G401 (cell line): ENCODE results near the gene COL9A3. TPM values are rescaled to one million over a fixed set of nuclear protein-coding genes. Genes with fewer than 3 reads are reported as not detected.

Experiments
- DNase-seq: peaks from one replicate; pipeline ENCODE4 v3.0.0-alpha.2; 2015; ENCODE audit warnings: low spot score
- in situ Hi-C: cut with HindIII; loops from 2 replicates; pipeline ENCODE4 v1.10.0; 2016; ENCODE audit warnings: low sequenced_read_pairs, mixed read lengths
- total RNA-seq: library from RNA; depleted of rRNA; stranded (reverse); fragments of >200 nt; shearing (Covaris generic); gene quantifications from 2 replicates; pipeline ENCODE4 v1.2.3, GENCODE V29; 2014

Gene COL9A3
- total RNA-seq, 1 experiment from 2014 or later: 8.6 TPM

DNA sequence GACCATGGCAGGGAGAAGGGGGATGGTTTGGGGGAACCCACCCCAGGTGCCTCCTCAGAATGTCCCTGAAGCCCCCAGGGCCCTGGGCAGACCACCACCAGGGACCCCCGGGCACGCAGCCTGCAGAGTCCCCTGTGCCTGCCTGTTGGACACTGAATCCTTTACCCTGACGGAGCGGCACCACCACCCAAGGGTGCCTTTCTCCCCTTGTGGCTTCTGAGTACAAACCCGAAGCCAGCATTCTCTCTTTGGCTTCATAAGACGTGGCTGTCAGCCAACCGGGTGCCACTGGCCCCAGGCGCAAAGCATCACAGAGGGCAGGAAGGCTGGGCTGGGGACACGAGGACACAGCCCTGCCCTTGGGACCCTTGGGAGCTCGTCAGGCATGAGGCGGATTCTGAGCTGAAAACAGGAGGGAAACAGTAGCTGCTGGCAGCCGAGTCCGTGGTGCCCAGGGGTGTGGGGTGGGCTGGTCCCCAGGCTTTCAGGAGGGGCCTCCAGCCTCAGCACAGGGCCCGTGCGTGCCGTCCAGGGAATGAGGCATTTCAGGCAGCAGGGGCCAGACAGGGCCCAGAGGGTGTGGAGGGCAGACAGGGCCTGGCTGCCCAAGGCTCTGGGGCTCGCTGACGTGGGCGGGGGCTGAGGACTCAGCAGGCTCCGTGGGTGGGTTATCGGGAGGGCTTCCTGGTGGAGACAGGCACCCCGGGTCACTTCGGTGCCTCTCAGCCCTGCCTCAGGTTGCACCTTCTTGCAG lies 3.5 kb downstream of the COL9A3 start:
- no peak for DNase-seq
- in situ Hi-C loops: no loop called here

DNA sequence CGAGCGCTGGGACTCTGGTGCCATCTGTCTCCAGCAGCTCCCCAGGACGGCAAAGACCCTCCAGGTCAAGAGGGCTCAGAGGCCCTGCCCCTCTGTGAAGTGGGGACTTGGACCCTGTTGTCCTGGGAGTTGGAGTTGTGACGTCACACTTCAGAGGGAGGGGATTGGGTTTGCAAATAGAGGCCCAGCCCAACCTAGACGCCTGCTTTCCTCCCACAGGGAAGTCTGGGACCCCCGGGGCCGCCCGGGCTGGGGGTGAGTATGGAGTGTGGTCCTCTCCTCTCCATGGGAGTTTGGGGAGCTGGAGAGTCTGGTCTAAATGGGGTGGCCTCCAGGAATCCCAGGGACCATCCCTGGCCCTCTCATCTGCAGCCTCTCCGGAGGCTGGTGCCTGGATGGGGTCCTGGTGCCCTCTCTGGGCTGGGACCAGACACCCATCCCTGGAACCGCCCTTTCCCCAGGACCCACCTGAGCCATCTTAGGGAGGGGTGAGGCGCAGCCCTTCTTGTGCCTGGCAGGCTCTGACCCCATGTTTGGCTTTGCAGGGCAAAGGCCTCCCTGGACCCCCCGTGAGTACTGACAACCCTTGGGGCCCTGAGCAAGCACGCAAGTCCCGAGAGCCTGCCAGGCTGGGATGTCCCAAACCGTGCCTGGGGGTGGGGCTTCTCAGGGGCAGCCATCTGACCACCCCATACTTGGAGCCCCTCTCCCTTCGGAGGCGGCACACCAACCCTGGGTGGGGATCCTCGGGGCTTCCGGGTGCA lies 4.3 kb downstream of the COL9A3 start:
- in situ Hi-C loops: no loop called here
- DNase-seq: no peak

DNA sequence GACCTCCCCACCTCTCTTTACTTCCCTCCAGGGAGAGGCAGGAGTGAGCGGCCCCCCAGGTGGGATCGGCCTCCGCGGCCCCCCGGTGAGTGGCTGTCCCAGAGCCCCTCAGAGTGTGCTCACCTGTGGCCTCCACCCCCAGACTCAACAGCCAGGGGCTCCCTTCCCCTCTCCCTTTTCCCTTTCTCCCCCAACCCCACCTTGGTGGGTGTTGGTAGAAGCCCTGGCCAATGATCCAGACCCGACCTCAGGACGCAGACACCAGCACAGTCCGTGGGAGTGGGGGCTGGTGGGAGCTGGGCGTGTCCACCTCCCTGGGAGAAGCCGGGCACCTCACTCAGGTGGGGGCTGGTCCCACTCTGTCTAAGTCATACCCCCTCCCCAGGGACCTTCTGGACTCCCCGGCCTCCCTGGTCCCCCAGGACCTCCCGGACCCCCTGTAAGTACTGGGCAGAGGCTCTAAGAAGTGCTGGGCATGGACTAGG lies 4.9 kb downstream of the COL9A3 start:
- in situ Hi-C loops: no loop called here
- DNase-seq: no peak

DNA sequence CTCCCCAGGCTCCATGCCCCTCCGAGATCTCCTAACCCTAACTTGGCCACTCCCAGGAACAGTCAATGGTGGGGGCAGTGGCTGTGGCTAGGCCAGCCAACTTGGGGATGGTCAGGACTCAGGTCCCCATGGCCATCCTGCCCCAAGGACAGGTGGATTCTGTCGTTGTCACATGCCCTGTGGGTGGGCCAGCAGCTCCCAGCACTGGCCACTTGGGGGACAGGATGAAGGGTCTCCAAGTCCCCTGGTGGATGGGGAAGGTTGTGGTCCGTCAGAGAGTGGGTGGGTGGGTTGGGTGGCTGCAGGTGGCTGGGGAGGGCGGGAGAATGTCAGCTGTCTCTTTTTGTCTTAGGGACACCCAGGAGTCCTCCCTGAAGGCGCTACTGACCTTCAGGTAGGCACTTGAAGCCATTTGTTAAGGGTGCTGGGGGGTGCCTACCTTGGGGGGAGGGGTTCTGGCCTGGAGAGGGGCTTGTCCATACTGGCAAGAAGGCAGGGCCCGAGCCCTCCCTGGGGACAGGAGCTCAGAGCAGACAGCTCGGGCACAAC lies 5.5 kb downstream of the COL9A3 start:
- no peak for DNase-seq
- in situ Hi-C loops: no loop called here

DNA sequence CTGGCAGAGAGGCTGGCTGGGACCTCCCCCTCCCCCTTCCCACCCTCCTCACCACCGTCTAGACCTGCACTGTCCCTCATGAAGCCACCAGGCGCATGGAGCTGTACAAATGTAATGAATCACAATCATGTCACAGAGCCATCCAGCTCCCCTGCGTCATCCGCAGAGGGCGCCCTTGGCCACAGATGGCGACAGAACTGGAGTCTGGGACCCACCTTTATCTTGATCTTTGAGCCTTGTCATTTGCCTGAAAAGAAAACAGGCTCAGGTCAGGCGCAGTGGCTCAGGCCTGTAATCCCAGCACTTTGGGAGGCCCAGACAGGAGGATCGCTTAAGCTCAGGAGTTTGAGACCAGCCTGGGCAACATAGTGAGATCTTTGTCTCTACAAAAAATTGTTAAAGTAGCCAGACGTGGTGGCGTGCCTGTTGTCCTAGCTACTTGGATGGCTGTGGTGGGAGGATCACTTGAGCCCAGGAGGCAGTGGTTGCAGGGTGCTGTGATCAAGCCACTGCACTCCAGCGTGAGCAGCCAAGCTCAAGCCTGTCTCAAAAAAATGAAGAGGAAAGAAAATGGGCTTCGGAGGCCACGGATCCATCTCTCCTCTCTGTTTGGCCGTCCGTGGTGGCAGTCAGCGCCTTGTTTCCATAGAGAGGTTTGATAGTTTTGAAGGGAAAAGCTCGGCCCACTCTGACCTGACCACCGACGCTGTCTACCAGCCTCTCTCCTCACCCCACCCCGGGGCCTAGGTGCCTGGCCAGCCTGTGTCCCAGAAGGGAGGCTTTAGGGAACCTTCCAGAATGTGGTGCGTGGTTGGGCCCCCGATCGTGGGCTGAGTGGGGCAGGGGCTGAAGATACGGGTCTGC lies 6.2 kb downstream of the COL9A3 start:
- in situ Hi-C loops: no loop called here
- peak; percentile 35 for DNase-seq

DNA sequence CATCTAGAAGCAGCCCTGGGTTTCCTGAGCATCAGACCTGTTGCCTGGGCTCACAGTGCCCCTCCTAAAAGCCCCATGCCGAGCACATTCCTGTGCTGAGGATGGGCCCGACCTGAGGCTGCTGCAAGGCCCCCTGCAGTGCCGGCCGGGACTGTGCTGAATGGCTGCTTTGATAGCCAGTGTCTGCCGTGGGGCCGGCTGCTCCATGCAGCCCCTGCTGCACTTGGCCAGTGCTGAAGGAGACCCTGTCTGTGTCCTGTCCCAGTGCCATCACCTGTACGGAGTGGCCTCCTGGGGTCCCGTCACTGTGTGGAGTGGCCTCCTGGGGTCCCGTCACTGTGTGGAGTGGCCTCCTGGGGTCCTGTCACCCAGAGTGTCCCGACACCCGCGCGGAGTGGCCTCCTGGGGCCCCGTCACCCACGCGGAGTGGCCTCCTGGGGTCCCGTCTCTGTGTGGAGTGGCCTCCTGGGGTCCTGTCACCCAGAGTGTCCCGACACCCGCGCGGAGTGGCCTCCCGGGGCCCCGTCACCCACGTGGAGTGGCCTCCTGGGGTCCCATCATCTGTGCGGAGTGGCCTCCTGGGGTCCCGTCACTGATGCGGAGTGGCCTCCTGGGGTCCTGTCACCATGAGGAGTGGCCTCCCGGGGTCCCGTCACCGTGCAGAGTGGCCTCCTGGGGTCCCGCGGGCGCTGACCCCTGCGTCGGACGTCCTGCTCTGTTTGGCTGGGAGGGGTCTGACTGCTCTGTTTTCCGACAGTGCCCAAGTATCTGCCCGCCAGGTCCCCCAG lies 7.0 kb downstream of the COL9A3 start:
- in situ Hi-C loops: no loop called here
- DNase-seq: no peak

DNA sequence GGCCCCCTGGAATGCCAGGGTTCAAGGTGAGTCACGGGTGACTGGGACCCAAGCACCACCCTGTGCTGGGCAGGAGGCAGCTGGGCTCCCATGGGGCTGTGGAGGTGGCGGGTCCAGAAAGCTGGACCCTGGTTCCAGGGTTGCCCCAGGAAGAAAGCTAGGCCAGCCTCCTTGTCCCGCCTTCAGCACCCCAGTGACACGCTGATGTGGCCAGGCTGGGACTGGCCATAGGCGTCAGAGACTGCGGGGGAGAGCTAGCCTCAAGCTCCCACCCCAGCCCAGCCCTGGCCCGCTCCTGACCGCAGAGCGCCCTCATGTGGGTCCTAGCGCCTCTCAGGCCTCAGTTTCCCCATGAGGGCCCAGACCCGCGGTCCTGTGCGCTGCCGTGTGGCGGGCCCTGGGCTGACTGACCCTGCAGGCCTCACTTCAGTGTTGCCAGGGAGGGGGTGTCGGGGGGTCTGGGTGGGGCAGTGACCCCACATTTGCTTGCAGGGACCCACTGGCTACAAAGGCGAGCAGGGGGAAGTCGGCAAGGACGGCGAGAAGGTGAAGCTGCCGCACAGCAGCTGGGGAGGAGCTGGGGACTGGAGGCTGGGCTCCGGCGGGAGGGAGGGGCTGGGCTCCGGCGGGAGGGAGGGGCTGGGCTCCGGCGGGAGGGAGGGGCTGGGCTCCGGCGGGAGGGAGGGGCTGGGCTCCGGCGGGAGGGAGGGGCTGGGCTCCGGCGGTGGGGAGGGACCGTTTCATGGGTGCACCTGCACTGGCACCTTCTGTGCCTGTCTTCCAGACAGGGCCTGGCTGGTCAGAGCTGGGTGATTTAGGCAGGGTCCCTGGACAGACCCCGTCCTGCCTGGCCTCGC lies 7.9 kb downstream of the COL9A3 start:
- no peak for DNase-seq
- in situ Hi-C loops: no loop called here

DNA sequence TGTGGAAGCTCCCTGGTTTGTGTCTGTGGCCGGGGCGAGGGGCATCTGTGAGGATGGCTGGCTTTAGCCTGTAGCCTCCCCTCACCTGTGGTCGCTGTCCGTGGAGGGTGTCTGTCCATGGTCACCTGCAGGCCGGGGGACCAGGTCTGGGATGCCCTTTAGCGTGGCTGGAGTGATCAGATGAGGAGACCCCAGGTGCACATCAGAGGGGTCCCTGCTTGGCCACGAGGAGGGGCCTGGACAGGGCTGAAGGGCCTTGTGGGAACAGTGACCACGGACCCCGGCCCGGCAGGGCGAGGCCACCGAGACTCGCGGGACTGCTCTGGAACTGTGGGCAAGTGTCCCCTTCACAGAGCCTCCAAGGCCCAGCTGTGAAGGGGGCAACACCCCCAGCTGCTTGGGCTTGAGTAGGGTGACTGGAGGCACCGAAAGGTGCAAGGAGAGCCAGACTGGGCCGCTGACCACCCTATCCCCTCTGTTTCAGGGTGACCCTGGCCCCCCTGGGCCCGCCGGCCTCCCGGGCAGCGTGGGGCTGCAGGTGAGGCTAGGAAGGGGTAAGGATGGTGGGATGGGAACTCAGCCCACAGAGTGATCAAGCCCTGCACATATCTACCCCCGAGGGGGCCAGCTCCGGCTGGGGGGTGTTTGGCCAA lies 8.6 kb downstream of the COL9A3 start:
- in situ Hi-C loops: no loop called here
- DNase-seq: no peak

DNA sequence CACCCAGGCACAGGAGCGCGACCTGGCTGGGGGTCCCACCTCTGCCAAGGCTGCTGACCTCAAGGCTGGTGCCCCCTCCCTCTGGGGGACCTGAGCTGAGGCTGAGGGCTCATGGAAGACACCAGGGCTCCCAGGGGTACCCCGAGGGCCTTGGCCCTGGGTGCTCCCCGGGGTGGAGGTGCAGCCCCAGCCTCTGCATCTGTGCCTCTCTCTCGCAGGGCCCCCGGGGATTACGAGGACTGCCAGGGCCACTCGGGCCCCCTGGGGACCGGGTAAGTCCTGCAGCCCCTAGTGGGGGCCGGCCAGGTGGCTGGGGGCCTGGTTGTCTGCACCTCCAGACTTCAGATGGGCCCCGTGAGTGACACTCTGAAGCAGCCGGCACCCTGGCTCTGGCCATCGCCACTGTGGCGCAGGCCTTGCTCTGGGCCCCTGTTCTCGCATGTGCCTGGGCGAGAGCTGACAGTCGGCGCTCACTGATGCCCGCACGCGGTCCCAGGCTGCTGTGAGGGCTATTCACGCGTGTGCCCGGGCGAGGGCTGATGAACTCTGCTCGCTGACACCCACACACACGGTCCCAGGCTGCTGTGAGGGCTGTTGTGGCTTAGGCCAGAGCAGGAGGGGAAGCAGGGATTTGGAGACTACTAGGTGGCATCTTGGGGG lies 9.3 kb downstream of the COL9A3 start:
- in situ Hi-C loops: no loop called here

DNA sequence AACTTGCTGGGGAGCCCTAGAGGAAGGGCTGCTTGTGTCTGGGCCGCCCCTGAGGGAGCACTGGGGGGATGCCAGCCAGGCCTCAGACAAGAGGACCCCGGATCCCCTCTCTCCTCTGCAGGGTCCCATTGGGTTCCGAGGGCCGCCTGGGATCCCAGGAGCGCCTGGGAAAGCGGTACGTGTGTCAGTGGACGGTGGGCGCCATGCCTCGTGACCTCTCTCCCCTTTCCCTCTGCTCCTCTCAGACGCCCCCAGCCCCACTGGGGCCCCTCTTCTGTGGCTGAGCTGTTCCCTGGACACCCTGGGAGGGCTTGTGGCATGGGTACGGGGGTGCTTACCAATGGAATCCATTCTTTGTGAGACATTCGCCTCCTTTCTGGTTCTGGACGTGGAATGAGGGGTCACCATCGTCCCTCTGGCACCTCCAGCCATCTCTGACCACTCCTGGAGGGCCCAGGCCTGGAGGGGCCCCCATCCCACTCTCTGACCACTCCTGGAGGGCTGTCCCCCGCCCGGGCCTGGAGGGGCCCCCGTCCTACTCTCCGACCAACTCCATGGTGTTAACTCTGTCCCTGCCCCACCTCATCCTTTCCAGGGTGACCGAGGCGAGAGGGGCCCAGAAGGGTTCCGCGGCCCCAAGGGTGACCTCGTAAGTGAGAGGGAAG lies 9.9 kb downstream of the COL9A3 start:
- in situ Hi-C loops: no loop called here
- no peak for DNase-seq

More for the DNA sequence above, 9.3 kb downstream of the COL9A3 start:
- no peak for DNase-seq

DNA sequence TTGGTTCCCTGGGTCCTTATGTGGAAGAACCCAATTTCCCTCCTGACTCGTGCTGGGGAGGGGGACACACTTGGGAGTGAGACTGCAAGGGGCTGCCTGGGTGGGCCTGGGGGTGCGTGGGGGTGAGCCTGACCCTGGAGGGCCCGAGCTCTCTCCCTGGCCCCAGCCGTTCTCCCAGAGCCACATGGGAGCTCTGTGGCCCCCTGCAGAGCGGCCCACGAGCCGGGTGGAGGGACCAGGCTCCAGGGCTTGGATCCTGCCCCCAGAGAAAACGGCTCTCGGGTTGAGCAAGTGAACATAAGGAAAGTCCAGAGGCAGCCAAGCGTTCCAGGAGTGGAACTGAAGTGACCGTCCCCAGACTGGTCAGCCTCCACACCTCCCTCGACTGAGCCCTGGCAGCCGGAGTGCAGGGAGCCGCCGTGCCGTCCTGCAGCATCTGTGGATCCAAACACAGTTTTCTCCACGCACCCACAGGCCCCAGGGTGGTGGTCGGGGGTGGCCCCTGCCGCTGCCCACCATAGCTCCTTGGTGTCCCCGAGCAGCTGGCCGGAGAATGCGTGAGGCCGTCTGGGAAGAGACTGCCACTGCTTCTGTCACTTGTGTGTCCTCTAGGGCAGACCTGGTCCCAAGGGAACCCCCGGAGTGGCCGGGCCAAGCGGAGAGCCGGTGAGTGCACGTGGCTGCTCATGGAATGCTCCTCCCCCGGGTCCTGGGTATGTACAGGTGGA lies 10.6 kb downstream of the COL9A3 start:
- no peak for DNase-seq
- in situ Hi-C loops: no loop called here

DNA sequence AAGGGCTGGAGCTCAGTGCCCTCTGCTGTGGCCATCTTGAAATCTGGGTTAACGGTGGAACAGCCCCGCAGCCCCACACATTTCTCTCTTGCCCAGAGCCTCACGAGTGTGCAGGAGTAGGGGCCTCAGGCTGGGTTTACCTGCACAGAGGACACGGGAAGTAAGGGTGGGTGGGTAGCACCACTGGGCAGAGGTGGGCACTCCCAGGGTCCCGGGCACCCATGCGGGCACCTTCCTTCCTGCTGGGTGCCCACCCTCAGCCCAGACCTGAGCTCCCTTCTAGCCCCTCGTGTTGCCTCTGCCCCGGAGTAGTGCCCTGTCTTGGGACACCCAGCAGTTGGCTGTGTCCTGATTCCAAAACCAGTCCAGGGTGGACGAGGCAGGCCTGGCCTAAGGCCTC lies 11.2 kb downstream of the COL9A3 start:
- no peak for DNase-seq
- in situ Hi-C loops: no loop called here

DNA sequence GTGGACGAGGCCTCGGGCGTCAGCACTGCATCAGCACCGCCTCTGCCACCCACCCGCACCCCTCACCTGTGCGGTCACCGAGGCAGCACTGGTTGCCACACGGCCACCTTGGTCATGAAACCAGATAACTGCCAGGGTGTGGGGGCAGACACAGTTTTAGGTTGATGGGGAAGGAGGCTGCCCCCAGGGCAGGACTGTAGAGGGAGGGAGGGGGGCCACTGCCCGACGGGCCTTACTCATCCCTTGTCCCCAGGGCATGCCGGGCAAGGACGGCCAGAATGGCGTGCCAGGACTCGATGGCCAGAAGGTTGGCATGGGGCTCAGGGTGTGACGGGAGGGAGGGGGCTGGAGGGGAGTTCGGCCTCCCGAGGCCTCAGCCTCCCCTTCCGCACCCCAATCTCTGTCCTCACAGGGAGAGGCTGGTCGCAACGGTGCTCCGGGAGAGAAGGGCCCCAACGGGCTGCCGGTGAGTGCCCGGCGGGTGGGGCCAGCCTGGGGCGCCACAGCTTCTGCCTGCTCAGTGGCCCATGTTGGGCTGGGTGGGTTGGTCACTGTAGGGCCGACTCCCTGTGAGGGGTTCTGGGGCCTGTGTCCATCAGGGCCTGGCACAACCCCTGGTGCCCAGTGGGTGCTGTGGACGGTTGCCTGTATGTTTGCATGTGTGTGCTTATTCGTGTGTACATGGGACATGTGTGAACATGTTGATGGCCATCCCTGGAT lies 11.8 kb downstream of the COL9A3 start:
- in situ Hi-C loops: no loop called here
- no peak for DNase-seq

DNA sequence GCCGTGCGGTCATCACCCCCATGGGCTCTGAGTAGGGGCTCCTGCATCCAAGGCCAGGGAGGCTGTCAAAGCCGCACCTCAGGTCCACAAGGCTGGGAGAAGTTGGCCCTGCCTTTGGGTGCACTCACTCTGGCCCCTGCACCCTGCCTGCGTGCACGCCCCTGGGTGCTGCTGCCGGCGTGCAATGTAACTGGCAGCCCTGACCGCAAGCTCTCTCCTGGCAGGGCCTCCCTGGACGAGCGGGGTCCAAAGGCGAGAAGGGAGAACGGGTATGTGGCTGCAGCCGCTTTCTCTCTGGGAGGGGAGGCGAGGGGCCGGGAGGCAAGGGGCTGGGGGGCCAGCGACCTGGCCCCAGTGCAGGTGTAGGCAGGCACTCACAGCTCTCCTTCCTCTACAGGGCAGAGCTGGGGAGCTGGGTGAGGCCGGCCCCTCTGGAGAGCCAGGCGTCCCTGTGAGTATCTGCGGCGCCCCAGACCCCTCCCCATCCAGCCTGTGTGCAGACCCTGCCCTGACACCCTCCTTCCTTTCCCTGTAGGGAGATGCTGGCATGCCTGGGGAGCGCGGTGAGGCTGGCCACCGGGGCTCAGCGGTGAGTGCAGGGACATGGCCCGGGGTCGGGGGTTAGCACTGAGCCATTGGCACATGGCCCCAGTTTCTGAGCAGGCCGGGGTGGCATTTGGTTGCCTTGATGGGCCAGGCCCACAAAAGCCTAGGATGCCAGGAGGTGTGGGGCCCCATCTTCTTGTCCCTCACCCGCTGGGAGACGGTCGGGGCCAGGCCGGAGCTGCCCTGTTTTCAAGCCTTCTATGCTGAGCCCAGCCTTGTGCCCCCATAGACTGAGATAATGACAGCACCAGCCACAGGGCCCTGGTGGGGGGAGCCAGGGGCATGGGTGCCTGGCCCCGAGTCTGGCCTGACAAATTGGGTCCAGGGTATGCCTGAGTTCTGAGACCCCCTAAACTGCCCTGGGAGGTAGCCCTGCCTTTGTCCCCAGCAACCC lies 12.7 kb downstream of the COL9A3 start:
- no peak for DNase-seq

More for the DNA sequence above, 12.7 kb downstream of the COL9A3 start:
- in situ Hi-C loops: no loop called here
